Endothelial cell of umbilical vein (primary cell): ENCODE data around the gene VASN.
A peak's percentile ranks its signal among the peaks of the same experiment; 100 is the strongest.

Source experiments
- CTCF ChIP-seq, 2 donors: IDR thresholded peaks; 1 replicate in 1 of 2; 2 replicates in 1 of 2; pipeline ENCODE4 v1.5.1; 2011; ENCODE audit warnings: low read length in 2 of 2, mild to moderate bottlenecking in 2 of 2, moderate library complexity in 2 of 2, control low read depth in 1 of 2, inconsistent platforms in 1 of 2, low read depth in 1 of 2; ENCODE audit not compliant: insufficient read depth in 1 of 2; ENCODE audit errors: extremely low read depth in 1 of 2
- EZH2 ChIP-seq: IDR thresholded peaks from 2 replicates; pipeline ENCODE4 v1.6.1; 2012; ENCODE audit warnings: borderline replicate concordance, low read depth, mild to moderate bottlenecking, moderate library complexity, low read length, inconsistent platforms; ENCODE audit not compliant: severe bottlenecking
- GATA2 ChIP-seq: IDR thresholded peaks from 2 replicates; pipeline ENCODE4 v1.7.0; 2011; ENCODE audit warnings: low read depth, mild to moderate bottlenecking, moderate library complexity, mixed read lengths, low read length; ENCODE audit not compliant: insufficient read length, insufficient read depth
- JUN ChIP-seq: IDR thresholded peaks from 2 replicates; pipeline ENCODE4 v1.6.1; 2011; ENCODE audit warnings: borderline replicate concordance, low read depth; ENCODE audit not compliant: insufficient read length, insufficient read depth
- MAX ChIP-seq: IDR thresholded peaks from 2 replicates; pipeline ENCODE4 v1.6.1; 2011; ENCODE audit not compliant: insufficient read depth, insufficient read length
- MYC ChIP-seq: IDR thresholded peaks from one replicate; pipeline ENCODE4 v1.6.1; 2011; ENCODE audit warnings: mild to moderate bottlenecking, low read depth, low read length
- POLR2AphosphoS5 ChIP-seq: IDR thresholded peaks from 2 replicates; pipeline ENCODE4 v1.6.1; 2012; ENCODE audit warnings: low read depth, mild to moderate bottlenecking, control low read depth, low read length, moderate library complexity; ENCODE audit not compliant: insufficient read depth

- TF ChIP-seq POLR2AphosphoS5 (peak; percentile 29), MAX (no peak), EZH2 (no peak), CTCF (IDR thresholded peaks at IDR 0.05; ENCODE audit: extremely low read depth in 1 of 2, insufficient read depth in 1 of 2, low read depth in 1 of 2, low read length in 2 of 2) (no peak), JUN (no peak), MYC (no peak), GATA2 (no peak)
Observed at GRCh38 chr16:4339909-4340308, 31.7 kb upstream of the VASN start.
